CD14-positive monocyte (primary cell): ENCODE results near the gene NAA40. TPM values are rescaled to one million over a fixed set of nuclear protein-coding genes. Genes with fewer than 3 reads are reported as not detected.

Source experiments
- DNase-seq, 3 donors: peaks; one replicate each; pipeline ENCODE4 v3.0.0-alpha.2; 2011 to 2022
- H2AFZ ChIP-seq: 2 replicates; pipeline ENCODE4 v1.6.0; 2012; ENCODE audit warnings: mild to moderate bottlenecking, low read depth, low read length, inconsistent platforms; ENCODE audit not compliant: insufficient read depth, poor library complexity, severe bottlenecking
- H3K27ac ChIP-seq, 2 donors: 1 replicate in 1 of 2; 2 replicates in 1 of 2; pipeline ENCODE4 v1.5.1; 2012 to 2013; ENCODE audit warnings: low read length in 2 of 2, control low read depth in 1 of 2, inconsistent platforms in 1 of 2, low read depth in 1 of 2, mild to moderate bottlenecking in 1 of 2
- H3K27me3 ChIP-seq, 2 donors: one replicate each; pipeline versions ENCODE4 v1.6.0 to v1.6.1; 2011 to 2013; ENCODE audit warnings: low read length in 2 of 2; ENCODE audit not compliant: control insufficient read depth in 2 of 2, insufficient read depth in 2 of 2
- H3K36me3 ChIP-seq, 2 donors: replicated peaks in 1 of 2; 1 replicate in 1 of 2; 2 replicates in 1 of 2; pipeline versions ENCODE4 v1.5.1 to v1.6.1; 2012 to 2013; ENCODE audit warnings: low read length in 2 of 2, control low read depth in 1 of 2, inconsistent platforms in 1 of 2, mild to moderate bottlenecking in 1 of 2; ENCODE audit not compliant: insufficient read depth in 2 of 2, control insufficient read depth in 1 of 2
- H3K4me1 ChIP-seq, 2 donors: 1 replicate in 1 of 2; 2 replicates in 1 of 2; pipeline versions ENCODE4 v1.5.1 to v1.6.1; 2012 to 2013; ENCODE audit warnings: low read length in 2 of 2, control low read depth in 1 of 2, inconsistent platforms in 1 of 2, mild to moderate bottlenecking in 1 of 2, moderate library complexity in 1 of 2; ENCODE audit not compliant: insufficient read depth in 2 of 2, control insufficient read depth in 1 of 2
- H3K4me2 ChIP-seq: replicated peaks from 2 replicates; pipeline ENCODE3; 2012; ENCODE audit warnings: low read length, moderate library complexity, mild to moderate bottlenecking; ENCODE audit not compliant: poor library complexity, severe bottlenecking; ENCODE audit errors: extremely low read depth
- H3K4me3 ChIP-seq, 3 experiments: fragments of 200-600 bp in 1 of 3; sonication (generic) in 1 of 3; replicated peaks in 1 of 3; 1 replicate in 2 of 3; 2 replicates in 1 of 3; pipeline ENCODE4 v1.5.1; 2011 to 2013; ENCODE audit warnings: low read length in 3 of 3, mild to moderate bottlenecking in 3 of 3, control low read depth in 2 of 3, low read depth in 2 of 3, inconsistent platforms in 1 of 3, moderate library complexity in 1 of 3
- H3K79me2 ChIP-seq: 2 replicates; pipeline ENCODE4 v1.6.0; 2012; ENCODE audit warnings: mild to moderate bottlenecking, control low read depth, inconsistent platforms, low read length, moderate library complexity; ENCODE audit not compliant: insufficient read depth
- H3K9ac ChIP-seq: 2 replicates; pipeline ENCODE4 v1.6.0; 2017; ENCODE audit warnings: low read length, mild to moderate bottlenecking; ENCODE audit not compliant: insufficient read depth, poor library complexity, severe bottlenecking
- H3K9me3 ChIP-seq, 2 donors: replicated peaks in 1 of 2; 1 replicate in 1 of 2; 2 replicates in 1 of 2; pipeline versions ENCODE4 v1.5.1 to v1.6.1; 2012 to 2013; ENCODE audit warnings: low read length in 2 of 2, control low read depth in 1 of 2; ENCODE audit not compliant: control insufficient read depth in 1 of 2, insufficient read depth in 1 of 2
- H4K20me1 ChIP-seq: 2 replicates; pipeline ENCODE4 v1.6.0; 2012; ENCODE audit warnings: mild to moderate bottlenecking, low read length, control low read depth, moderate library complexity; ENCODE audit not compliant: insufficient read depth
- H3K27ac Mint-ChIP-seq, 7 donors: one replicate each; pipeline ENCODE4 v1.8.0; 2020; ENCODE audit warnings: mild to moderate bottlenecking in 7 of 7, mixed read lengths in 7 of 7, moderate library complexity in 6 of 7, inconsistent platforms in 2 of 7
- H3K27me3 Mint-ChIP-seq, 3 donors: one replicate each; pipeline ENCODE4 v1.8.0; 2021 to 2022; ENCODE audit warnings: low read depth in 3 of 3, mild to moderate bottlenecking in 3 of 3, mixed read lengths in 3 of 3, moderate library complexity in 3 of 3, inconsistent platforms in 1 of 3
- H3K36me3 Mint-ChIP-seq, 2 donors: one replicate each; pipeline ENCODE4 v1.8.0; 2020; ENCODE audit warnings: mixed read lengths in 2 of 2, inconsistent platforms in 1 of 2, mild to moderate bottlenecking in 1 of 2
- H3K4me1 Mint-ChIP-seq: one replicate; pipeline ENCODE4 v1.8.0; 2020; ENCODE audit warnings: mild to moderate bottlenecking, mixed read lengths
- H3K4me3 Mint-ChIP-seq, 2 donors: one replicate each; pipeline ENCODE4 v1.8.0; 2020; ENCODE audit warnings: mild to moderate bottlenecking in 2 of 2, mixed read lengths in 2 of 2, moderate library complexity in 1 of 2
- H3K9me3 Mint-ChIP-seq, 7 donors: one replicate each; pipeline ENCODE4 v1.8.0; 2020 to 2022; ENCODE audit warnings: mixed read lengths in 7 of 7, mild to moderate bottlenecking in 6 of 7, moderate library complexity in 6 of 7, inconsistent platforms in 2 of 7
- CTCF ChIP-seq: fragments of 200-600 bp; IDR thresholded peaks from one replicate; pipeline ENCODE4 v1.8.0; 2022; ENCODE audit warnings: antibody characterized with exemption, mild to moderate bottlenecking
- WGBS: methylation state at CpG from one replicate; pipeline ENCODE4 v1.1.5; 2013; ENCODE audit warnings: missing lambda C conversion rate; ENCODE audit not compliant: insufficient coverage; 5-methylcytosine and 5-hydroxymethylcytosine counted together
- intact Hi-C, 2 donors: fragments of 100-400 bp; cut with micrococcal nuclease; formaldehyde crosslinking; loops; one replicate each; pipeline versions ENCODE4 v1.15.0 to v1.15.1; 2023
- polyA plus RNA-seq, 3 donors: library from polyadenylated mRNA; depleted of rRNA in 1 of 3; unstranded in 2 of 3; stranded (reverse) in 1 of 3; fragments of 300-500 nt in 2 of 3; fragments of >200 nt in 1 of 3; fragmentation: Illumina TruSeq in 2 of 3; gene quantifications; 1 replicate in 2 of 3; 2 replicates in 1 of 3; pipeline ENCODE4 v1.2.3, GENCODE V29; 2012 to 2021

The NAA40 gene
- polyA plus RNA-seq, 3 donors, result 1.5 to 14.5 (median 1.6) TPM

GRCh38 chr11:63945477-63946163 is 6.8 kb downstream of the NAA40 start:
- Mint-ChIP-seq H3K4me1 (peaks cover 17% of the 10 kb centered on the region), H3K36me3 (peaks cover 10 to 15% of the 10 kb centered on the region in 2 donors), H3K4me3 (no peak overlapping the region), H3K27me3 (peaks cover 0 to 3% (median 0%) of the 10 kb centered on the region in 3 donors), H3K9me3 (no peaks in the 10 kb centered on the region), H3K27ac (no peak overlapping the region)
- no peaks in the 10 kb centered on the region for H3K9me3 ChIP-seq
- intact Hi-C loops, result loop anchor here in 1 of 2 donors (2.0 to 5.0 kb wide), 2 partner anchors 109 to 178 kb away; partner anchors contain the start of gene ZFTA
- H3K79me2 ChIP-seq, result peaks cover 34% of the 10 kb centered on the region
- no peak overlapping the region for H2AFZ ChIP-seq
- DNase-seq, result peak; percentile 32 to 47 (median 42)
- WGBS, result 65% methylated on average over 11 of the region's 14 CpGs
- no peak overlapping the region for H3K27ac ChIP-seq
- no peak overlapping the region for H3K9ac ChIP-seq
- H3K4me2 ChIP-seq, result no peak overlapping the region
- peak; percentile 75 for TF ChIP-seq CTCF
- no peaks in the 10 kb centered on the region for H3K27me3 ChIP-seq
- H3K4me1 ChIP-seq, result peaks cover 11 to 14% of the 10 kb centered on the region in 2 donors
- H3K36me3 ChIP-seq, result peaks cover 0 to 3% of the 10 kb centered on the region in 2 donors
- H4K20me1 ChIP-seq, result peaks cover 4% of the 10 kb centered on the region
- H3K4me3 ChIP-seq, result no peak overlapping the region

GRCh38 chr11:63951779-63952536 is 13.2 kb downstream of the NAA40 start:
- no peaks in the 10 kb centered on the region for H4K20me1 ChIP-seq
- intact Hi-C loops, result no loop called here
- 48% methylated on average over 20 of the region's 20 CpGs for WGBS
- H3K4me1 ChIP-seq, result no peaks in the 10 kb centered on the region
- Mint-ChIP-seq H3K27me3 (peaks cover 0 to 3% (median 0%) of the 10 kb centered on the region in 3 donors), H3K9me3 (no peaks in the 10 kb centered on the region), H3K36me3 (peaks cover 53 to 54% of the 10 kb centered on the region in 2 donors), H3K4me1 (peaks cover 4% of the 10 kb centered on the region), H3K4me3 (no peak overlapping the region), H3K27ac (peak overlapping the region in 4 of 7 donors; percentile 4 to 43 (median 30))
- no peaks in the 10 kb centered on the region for H3K9me3 ChIP-seq
- DNase-seq, result no peak
- no peaks in the 10 kb centered on the region for H3K27me3 ChIP-seq
- no peak overlapping the region for H3K4me3 ChIP-seq
- no peak overlapping the region for H2AFZ ChIP-seq
- TF ChIP-seq CTCF, result no peak
- peaks cover 29 to 51% of the 10 kb centered on the region in 2 donors for H3K36me3 ChIP-seq
- H3K9ac ChIP-seq, result no peak overlapping the region
- no peak overlapping the region for H3K27ac ChIP-seq
- H3K4me2 ChIP-seq, result no peak overlapping the region
- no peaks in the 10 kb centered on the region for H3K79me2 ChIP-seq
